BLaER1 (cell line): ENCODE measurements around the gene SLC25A33.

Experiments
- H3K27ac ChIP-seq: shearing (Covaris generic); formaldehyde crosslinking; 2 replicates; pipeline ENCODE4 v1.8.1; 2022
- H3K27me3 ChIP-seq: shearing (Covaris generic); formaldehyde crosslinking; 2 replicates; pipeline ENCODE4 v1.8.1; 2022
- H3K36me3 ChIP-seq: shearing (Covaris generic); formaldehyde crosslinking; 2 replicates; pipeline ENCODE4 v1.8.1; 2022
- H3K4me1 ChIP-seq: shearing (Covaris generic); formaldehyde crosslinking; 2 replicates; pipeline ENCODE4 v1.8.1; 2022
- H3K4me2 ChIP-seq: shearing (Covaris generic); formaldehyde crosslinking; 2 replicates; pipeline ENCODE4 v1.8.1; 2022
- H3K4me3 ChIP-seq: shearing (Covaris generic); formaldehyde crosslinking; 2 replicates; pipeline ENCODE4 v1.8.1; 2022
- H3K9ac ChIP-seq: shearing (Covaris generic); formaldehyde crosslinking; 2 replicates; pipeline ENCODE4 v1.8.1; 2022
- H3K9me3 ChIP-seq: shearing (Covaris generic); formaldehyde crosslinking; 2 replicates; pipeline ENCODE4 v1.8.1; 2022
- H4K20me1 ChIP-seq: shearing (Covaris generic); formaldehyde crosslinking; 2 replicates; pipeline ENCODE4 v1.8.1; 2022
- Cebpa-rat ChIP-seq: shearing (Covaris generic); IDR thresholded peaks from 2 replicates; pipeline ENCODE4 v1.8.1; 2022

The SLC25A33 gene

DNA sequence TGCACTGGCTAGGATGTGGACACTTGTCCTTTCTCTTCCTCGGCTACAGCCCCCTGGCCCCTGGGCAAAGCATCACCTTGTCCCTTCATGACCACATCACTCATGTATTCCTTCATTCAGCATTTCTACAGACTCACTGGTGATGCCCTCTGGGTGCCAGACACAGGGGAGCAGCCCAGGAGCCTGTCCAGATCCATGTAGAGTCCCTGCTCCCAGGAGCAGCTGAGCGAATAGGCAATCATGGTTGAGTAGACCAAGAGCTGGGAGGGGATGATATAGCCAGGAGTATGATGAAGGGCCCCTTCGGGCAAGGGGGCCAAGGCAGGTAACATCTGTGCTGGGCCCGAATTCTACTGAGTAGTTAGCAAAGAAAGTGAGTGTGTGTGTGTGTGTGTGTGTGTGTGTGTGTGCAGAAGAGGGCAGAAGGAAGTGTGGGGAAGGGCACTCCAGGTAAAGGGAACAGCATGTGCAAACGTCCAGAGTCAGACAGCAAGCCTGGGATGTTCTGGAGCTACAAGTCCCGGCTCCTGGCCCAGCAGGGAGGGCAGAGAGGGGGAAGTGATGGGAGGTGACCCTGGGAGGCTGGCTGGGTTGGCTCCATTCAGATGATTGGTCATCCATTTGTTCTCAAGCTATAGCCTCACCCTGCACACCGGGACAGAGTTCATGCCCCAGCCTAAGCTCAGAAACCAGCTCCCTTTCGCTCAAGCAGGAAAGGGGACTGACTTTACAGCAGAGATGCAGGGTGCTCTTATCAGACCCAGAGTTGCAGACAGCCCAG is 91.3 kb downstream of the SLC25A33 start:
- H3K4me3 ChIP-seq, result peak overlapping the region; percentile 60
- no peak for TF ChIP-seq Cebpa-rat
- no peaks in the 10 kb centered on the region for H4K20me1 ChIP-seq
- peak overlapping the region; percentile 69 for H3K9ac ChIP-seq
- H3K36me3 ChIP-seq, result 0 out of 2 replicates have a peak, but pooled peaks cover 11% of the 10 kb centered on the region
- no peaks in the 10 kb centered on the region for H3K27me3 ChIP-seq
- H3K4me2 ChIP-seq, result peak overlapping the region; percentile 84
- H3K27ac ChIP-seq, result peak overlapping the region; percentile 80
- peaks cover 78% of the 10 kb centered on the region for H3K4me1 ChIP-seq
- H3K9me3 ChIP-seq, result peaks cover 17% of the 10 kb centered on the region

DNA sequence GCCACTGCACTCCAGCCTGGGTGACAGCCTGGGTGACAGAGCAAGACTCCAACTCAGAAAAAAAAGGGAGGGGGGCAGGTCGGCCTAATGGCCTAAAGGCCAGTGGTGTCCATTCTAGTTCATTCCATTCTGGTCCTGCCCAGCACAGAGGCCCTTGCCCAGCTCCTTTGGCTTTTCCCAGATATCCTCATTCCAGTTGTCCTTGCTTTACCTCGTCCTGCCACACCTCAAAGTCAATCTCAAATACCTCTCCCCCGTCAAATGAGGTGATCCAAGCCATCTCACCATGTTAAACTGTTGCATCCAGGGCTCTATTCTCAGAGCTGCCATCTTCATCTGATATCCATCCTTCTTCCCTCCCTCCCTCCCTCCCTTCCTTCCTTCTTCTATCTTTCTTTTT is 92.3 kb downstream of the SLC25A33 start:
- no peak for TF ChIP-seq Cebpa-rat
- H3K27me3 ChIP-seq, result no peaks in the 10 kb centered on the region
- peaks cover 68% of the 10 kb centered on the region for H3K4me1 ChIP-seq
- H3K27ac ChIP-seq, result no peak overlapping the region
- H3K36me3 ChIP-seq, result 0 out of 2 replicates have a peak, but pooled peaks cover 13% of the 10 kb centered on the region
- no peak overlapping the region for H3K9ac ChIP-seq
- no peaks in the 10 kb centered on the region for H4K20me1 ChIP-seq
- peaks cover 19% of the 10 kb centered on the region for H3K9me3 ChIP-seq
- H3K4me3 ChIP-seq, result no peak overlapping the region
- H3K4me2 ChIP-seq, result no peak overlapping the region

DNA sequence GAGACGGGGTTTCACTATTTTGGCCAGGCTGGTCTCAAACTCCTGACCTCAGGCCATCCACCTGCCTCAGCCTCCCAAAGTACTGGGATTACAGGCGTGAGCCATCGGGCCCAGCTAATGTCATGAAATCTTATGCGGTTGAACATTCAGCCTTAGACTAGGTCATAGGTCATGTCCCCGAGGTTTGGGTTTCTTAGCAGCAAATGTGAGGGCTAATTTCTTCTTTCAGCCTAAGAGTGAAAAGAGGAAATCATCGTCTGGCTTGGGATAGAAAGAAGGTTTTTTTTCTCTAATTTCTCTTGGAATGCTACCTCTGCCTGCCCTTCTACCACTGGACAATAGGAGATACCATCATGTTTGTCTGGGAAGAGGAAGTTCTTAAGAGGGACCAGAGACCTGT is 94.2 kb downstream of the SLC25A33 start:
- no peaks in the 10 kb centered on the region for H3K27me3 ChIP-seq
- H3K27ac ChIP-seq, result no peak overlapping the region
- no peak overlapping the region for H3K4me3 ChIP-seq
- no peaks in the 10 kb centered on the region for H4K20me1 ChIP-seq
- TF ChIP-seq Cebpa-rat, result no peak
- H3K9ac ChIP-seq, result no peak overlapping the region
- 0 out of 2 replicates have a peak, but pooled peaks cover 13% of the 10 kb centered on the region for H3K36me3 ChIP-seq
- peaks cover 52% of the 10 kb centered on the region for H3K4me1 ChIP-seq
- H3K9me3 ChIP-seq, result peaks cover 30% of the 10 kb centered on the region
- H3K4me2 ChIP-seq, result peak overlapping the region; percentile 20; the same call in 1 of the 2 replicates

DNA sequence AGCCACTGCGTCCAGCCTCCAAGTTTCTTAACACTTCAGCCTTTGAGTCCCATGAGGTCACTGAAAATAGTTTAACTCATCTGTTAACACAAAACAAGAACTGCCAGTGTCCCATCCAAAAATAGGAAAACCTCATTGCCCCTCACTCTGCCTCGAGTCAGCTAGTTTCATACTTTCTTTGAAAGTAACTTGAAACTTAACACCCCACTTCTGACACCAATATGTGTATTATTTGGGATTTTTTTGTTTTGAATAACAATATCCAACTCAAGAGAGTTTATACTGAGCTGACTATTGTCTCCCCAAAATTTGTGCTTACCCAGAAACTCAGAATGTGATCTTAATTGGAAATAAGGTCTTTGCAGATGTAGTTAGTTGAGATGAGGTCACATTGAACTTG is 95.3 kb downstream of the SLC25A33 start:
- no peak for TF ChIP-seq Cebpa-rat
- Histone ChIP-seq H3K4me1 (peaks cover 51% of the 10 kb centered on the region), H3K27me3 (no peaks in the 10 kb centered on the region), H3K36me3 (0 out of 2 replicates have a peak, but pooled peaks cover 13% of the 10 kb centered on the region), H4K20me1 (no peaks in the 10 kb centered on the region), H3K27ac (no peak overlapping the region), H3K9ac (no peak overlapping the region), H3K4me2 (peak overlapping the region; percentile 35), H3K4me3 (no peak overlapping the region), H3K9me3 (peaks cover 30% of the 10 kb centered on the region)
